Fibroblast of lung (primary cell): ENCODE results near the gene ECHS1.

Source experiments
- CTCF ChIP-seq, 2 donors: IDR thresholded peaks in 1 of 2; conservative IDR thresholded peaks in 1 of 2; 1 replicate in 1 of 2; 2 replicates in 1 of 2; pipeline ENCODE4 v1.5.1; 2011 to 2012; ENCODE audit warnings: low read length in 2 of 2, control low read depth in 1 of 2, inconsistent platforms in 1 of 2, low read depth in 1 of 2, mild to moderate bottlenecking in 1 of 2
- EZH2 ChIP-seq: IDR thresholded peaks from 2 replicates; pipeline ENCODE4 v1.5.1; 2012; ENCODE audit warnings: low read length, control low read depth, mild to moderate bottlenecking; ENCODE audit errors: missing control alignments

DNA sequence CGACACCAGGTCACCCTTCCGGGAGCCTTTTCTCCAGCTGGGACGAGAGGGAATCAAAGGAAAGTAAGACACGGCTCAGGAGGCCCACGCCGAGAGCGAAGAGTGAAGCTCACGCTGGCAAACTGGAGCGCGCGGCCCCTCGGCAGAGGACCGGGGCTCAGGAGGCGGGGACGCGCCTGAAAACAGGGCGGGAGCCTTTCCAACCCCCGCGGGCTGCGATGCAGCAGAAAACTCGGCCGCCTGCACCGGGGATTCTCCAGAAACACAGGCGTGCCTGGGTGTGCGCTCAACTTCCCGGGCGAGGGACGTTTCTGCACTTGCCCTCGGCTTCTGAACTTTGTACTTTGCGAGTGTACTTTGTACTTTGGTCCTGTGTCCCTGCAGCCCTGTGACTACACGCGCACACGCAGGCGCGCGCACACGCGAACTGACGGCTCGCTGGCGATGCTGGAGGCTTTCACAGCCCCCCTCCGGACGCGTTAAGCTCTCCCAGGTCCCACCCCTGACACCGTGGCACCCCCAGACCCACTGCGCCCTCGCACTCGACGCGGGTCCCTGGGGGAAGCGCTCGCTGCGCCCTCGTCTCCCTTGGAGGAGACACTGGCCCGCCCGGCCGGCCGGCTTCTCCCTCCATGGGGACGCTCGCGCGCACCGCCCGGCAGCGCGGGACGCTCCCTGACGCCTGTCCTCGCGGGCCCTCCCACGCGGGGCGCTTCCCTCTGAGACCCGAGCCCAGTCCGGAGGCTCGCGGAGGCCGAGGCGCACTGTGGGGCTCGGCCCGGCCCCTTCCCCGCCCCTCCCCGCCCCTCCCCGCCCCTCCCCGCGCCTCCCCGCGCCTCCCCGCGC lies 5.3 kb upstream of the ECHS1 start:
- TF ChIP-seq CTCF (conservative IDR thresholded peaks at IDR 0.05 in 1 of 2, IDR thresholded peaks at IDR 0.05 in 1 of 2; ENCODE audit: low read depth in 1 of 2, low read length in 2 of 2): no peak
- TF ChIP-seq EZH2: no peak
